Gastroesophageal sphincter (tissue), 3 donors: ENCODE data around the gene MYRIP.

ENCODE experiments used
- POLR2A ChIP-seq, 2 donors: fragments of 450-650 bp; IDR thresholded peaks; one replicate each; pipeline ENCODE4 v1.6.1; 2017; ENCODE audit warnings: antibody characterized with exemption in 2 of 2, mild to moderate bottlenecking in 2 of 2, moderate library complexity in 1 of 2
- POLR2AphosphoS5 ChIP-seq: sonication (generic); formaldehyde crosslinking; IDR thresholded peaks from one replicate; pipeline ENCODE4 v1.6.1; 2017; ENCODE audit warnings: antibody characterized with exemption
- TF ChIP-seq, protein P1 (sequence below), 4 experiments: fragments of 200-600 bp in 2 of 4; fragments of 450-650 bp in 2 of 4; sonication (generic) in 1 of 4; IDR thresholded peaks; one replicate each; pipeline ENCODE4 v1.5.1; 2017 to 2019; ENCODE audit warnings: antibody characterized with exemption in 4 of 4, mild to moderate bottlenecking in 2 of 4, moderate library complexity in 2 of 4

GRCh38 chr3:39869890-39870289 is 60.5 kb downstream of the MYRIP start:
- TF ChIP-seq POLR2A (IDR thresholded peaks at IDR 0.05) (no peak), POLR2AphosphoS5 (no peak)
- TF ChIP-seq, protein P1, sequence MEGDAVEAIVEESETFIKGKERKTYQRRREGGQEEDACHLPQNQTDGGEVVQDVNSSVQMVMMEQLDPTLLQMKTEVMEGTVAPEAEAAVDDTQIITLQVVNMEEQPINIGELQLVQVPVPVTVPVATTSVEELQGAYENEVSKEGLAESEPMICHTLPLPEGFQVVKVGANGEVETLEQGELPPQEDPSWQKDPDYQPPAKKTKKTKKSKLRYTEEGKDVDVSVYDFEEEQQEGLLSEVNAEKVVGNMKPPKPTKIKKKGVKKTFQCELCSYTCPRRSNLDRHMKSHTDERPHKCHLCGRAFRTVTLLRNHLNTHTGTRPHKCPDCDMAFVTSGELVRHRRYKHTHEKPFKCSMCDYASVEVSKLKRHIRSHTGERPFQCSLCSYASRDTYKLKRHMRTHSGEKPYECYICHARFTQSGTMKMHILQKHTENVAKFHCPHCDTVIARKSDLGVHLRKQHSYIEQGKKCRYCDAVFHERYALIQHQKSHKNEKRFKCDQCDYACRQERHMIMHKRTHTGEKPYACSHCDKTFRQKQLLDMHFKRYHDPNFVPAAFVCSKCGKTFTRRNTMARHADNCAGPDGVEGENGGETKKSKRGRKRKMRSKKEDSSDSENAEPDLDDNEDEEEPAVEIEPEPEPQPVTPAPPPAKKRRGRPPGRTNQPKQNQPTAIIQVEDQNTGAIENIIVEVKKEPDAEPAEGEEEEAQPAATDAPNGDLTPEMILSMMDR (IDR thresholded peaks at IDR 0.05), result no peak
